Right cardiac atrium (tissue), 5 donors: ENCODE measurements around the gene CLEC3A. TPM values are rescaled to one million over a fixed set of nuclear protein-coding genes. Genes with fewer than 3 reads are reported as not detected.
"Not testable (repeated sequence)": the region's sequence is repeated elsewhere in the genome, so short reads cannot be mapped to it uniquely, and the experiment has no call there.

Experiments used
- ATAC-seq, 2 donors: fragments of 200-7000 bp; cut with Tn5 transposase; one replicate each; pipeline versions ENCODE4 v1.8.0 to v1.9.1; 2020; ENCODE audit warnings: moderate library complexity in 2 of 2, mild to moderate bottlenecking in 1 of 2
- DNase-seq, 3 donors: peaks; one replicate each; pipeline ENCODE4 v3.0.0-alpha.2; 2020
- H3K27ac ChIP-seq: one replicate; pipeline ENCODE4 v1.5.1; 2013; ENCODE audit warnings: mild to moderate bottlenecking, low read length, control low read depth, moderate library complexity
- H3K27me3 ChIP-seq: one replicate; pipeline ENCODE4 v1.6.1; 2013; ENCODE audit not compliant: control insufficient read depth, insufficient read depth
- H3K4me1 ChIP-seq: one replicate; pipeline ENCODE4 v1.6.1; 2013; ENCODE audit warnings: low read length; ENCODE audit not compliant: control insufficient read depth, insufficient read depth
- H3K4me3 ChIP-seq: one replicate; pipeline ENCODE4 v1.5.1; 2013; ENCODE audit warnings: low read length, control low read depth
- H3K9me3 ChIP-seq: one replicate; pipeline ENCODE4 v1.6.1; 2013; ENCODE audit warnings: low read length; ENCODE audit not compliant: control insufficient read depth
- WGBS: extraction: QIAGEN DNeasy Blood & Tissue Kit; methylation state at CpG from one replicate; pipeline ENCODE4 v1.1.7; 2013; 5-methylcytosine and 5-hydroxymethylcytosine counted together
- intact Hi-C, 4 donors: fragments of 100-400 bp; cut with DNase I; formaldehyde crosslinking; loops; one replicate each; pipeline versions ENCODE4 v1.11.0 to v1.14.0; 2022 to 2023
- polyA plus RNA-seq: library from polyadenylated mRNA; stranded (reverse); fragments of 200-250 nt; gene quantifications from one replicate; pipeline ENCODE4 v1.2.3, GENCODE V29; 2013
- total RNA-seq, 4 donors: library from RNA; stranded (reverse); fragmentation: NEBNext Ultra II Directional; extraction: Animal tissue kit (Norgen Biotek cat#: 25700); gene quantifications; one replicate each; pipeline ENCODE4 v1.2.1, GENCODE V29; 2021
- donor health status: healthy with polysubstance abuse.
- donor health status: DM: no; HTN: yes; CAD: no.
- donor health status: DM: no; HTN: no; CAD: no.
- donor health status: DM: no; HTN: yes; CAD: no; lungs with severe emphysema.
- donor health status: DM: yes; HTN: yes; CAD: no.

Gene CLEC3A
- total and polyA plus RNA-seq, 5 donors, result 0.16 TPM; not detected in 4

DNA sequence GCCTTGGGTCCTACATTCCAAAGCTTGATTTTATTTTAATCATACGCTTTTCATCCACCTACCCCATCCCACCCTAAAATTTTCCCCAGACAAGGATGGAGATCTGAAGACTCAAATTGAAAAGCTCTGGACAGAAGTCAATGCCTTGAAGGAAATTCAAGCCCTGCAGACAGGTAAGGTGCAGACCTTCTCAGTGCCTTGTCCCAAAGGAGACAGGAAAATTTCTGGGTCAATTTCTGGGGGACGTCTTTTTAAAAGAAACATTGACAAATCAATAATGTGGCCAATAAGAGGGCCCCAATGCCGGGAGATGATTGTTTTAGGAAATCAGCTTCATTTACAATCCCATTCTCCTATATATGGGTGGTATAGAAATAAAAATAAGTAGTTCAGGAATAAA lies 5.7 kb downstream of the CLEC3A start:
- H3K9me3 ChIP-seq, result no peaks in the 10 kb centered on the region
- no peak overlapping the region for H3K4me3 ChIP-seq
- DNase-seq (no peak), ATAC-seq (no peak)
- WGBS, result 48% methylated on average over 3 of the region's 3 CpGs
- no peak overlapping the region for H3K27ac ChIP-seq
- H3K27me3 ChIP-seq, result no peaks in the 10 kb centered on the region
- intact Hi-C loops, result no loop called here
- no peaks in the 10 kb centered on the region for H3K4me1 ChIP-seq

DNA sequence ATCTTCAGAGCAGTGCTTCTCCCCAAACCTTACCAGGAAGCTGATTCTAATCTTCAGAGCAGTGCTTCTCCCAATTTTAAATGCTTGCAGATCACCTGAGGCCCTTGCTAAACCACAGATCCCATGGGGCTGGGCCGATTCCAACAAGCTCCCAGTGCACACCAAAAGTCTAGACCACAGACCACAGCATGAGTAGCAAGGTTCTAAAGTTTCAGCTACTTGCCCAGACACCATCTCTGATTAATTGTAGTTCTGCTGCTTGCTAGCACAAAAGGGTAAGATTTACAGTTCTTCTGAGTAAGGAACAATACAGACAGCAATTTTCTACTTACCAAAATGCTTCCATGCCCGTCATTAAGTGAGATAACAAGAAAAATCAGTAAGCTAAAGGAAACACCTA lies 12.2 kb downstream of the CLEC3A start:
- intact Hi-C loops, result no loop called here
- DNase-seq (no peak), ATAC-seq (no peak)
- WGBS, result 56% methylated on average over 2 of the region's 2 CpGs
- no peak overlapping the region for H3K27ac ChIP-seq
- no peaks in the 10 kb centered on the region for H3K9me3 ChIP-seq
- H3K27me3 ChIP-seq, result no peaks in the 10 kb centered on the region
- H3K4me3 ChIP-seq, result no peak overlapping the region
- no peaks in the 10 kb centered on the region for H3K4me1 ChIP-seq

DNA sequence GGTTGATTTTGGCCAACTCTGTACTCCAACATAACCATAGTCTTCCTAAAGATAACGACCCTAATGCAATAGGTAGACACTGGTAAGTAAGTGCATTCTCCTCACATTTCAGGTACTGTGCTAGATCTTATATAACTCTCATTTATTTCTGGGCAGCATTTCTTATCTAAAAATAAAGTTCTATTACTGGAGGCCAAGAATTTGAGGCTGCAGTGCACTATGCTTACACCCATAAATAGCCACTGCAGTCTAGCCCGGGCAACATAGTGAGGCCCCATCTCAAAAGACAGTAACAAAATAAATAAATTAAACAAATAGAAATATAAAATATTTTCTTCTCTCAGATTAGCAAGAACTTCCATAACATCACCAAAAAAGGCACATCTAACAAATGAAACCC lies 12.7 kb downstream of the CLEC3A start:
- intact Hi-C loops, result no loop called here
- Histone ChIP-seq H3K4me1 (no peaks in the 10 kb centered on the region), H3K27me3 (no peaks in the 10 kb centered on the region), H3K9me3 (no peaks in the 10 kb centered on the region), H3K27ac (no peak overlapping the region), H3K4me3 (no peak overlapping the region)
- DNase-seq (no peak), ATAC-seq (peak in 1 of 2 donors; percentile 55)
- 43% methylated on average over 2 of the region's 2 CpGs for WGBS

DNA sequence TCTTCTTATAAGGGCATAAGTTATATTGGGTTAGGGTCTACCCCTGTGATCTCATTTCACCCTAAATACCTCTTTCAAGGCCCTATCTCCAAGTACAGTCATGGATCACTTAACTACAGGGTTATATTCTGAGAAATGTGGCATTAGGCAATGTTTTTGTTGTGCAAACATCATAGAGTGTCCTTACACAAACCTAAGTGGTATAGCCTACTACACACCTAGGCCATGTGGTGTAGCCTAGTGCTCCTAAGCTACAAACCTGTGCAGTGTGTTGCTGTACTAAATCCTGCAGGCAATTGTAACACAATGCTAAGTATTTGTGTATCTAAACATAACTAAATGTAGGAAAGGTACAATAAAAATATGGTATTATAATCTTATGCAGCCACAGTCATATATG lies 18.0 kb downstream of the CLEC3A start:
- H3K27me3 ChIP-seq, result no peaks in the 10 kb centered on the region
- H3K4me3 ChIP-seq, result no peak overlapping the region
- no peaks in the 10 kb centered on the region for H3K9me3 ChIP-seq
- DNase-seq, result no peak
- no peak for ATAC-seq
- H3K27ac ChIP-seq, result no peak overlapping the region
- no peaks in the 10 kb centered on the region for H3K4me1 ChIP-seq
- intact Hi-C loops, result no loop called here

DNA sequence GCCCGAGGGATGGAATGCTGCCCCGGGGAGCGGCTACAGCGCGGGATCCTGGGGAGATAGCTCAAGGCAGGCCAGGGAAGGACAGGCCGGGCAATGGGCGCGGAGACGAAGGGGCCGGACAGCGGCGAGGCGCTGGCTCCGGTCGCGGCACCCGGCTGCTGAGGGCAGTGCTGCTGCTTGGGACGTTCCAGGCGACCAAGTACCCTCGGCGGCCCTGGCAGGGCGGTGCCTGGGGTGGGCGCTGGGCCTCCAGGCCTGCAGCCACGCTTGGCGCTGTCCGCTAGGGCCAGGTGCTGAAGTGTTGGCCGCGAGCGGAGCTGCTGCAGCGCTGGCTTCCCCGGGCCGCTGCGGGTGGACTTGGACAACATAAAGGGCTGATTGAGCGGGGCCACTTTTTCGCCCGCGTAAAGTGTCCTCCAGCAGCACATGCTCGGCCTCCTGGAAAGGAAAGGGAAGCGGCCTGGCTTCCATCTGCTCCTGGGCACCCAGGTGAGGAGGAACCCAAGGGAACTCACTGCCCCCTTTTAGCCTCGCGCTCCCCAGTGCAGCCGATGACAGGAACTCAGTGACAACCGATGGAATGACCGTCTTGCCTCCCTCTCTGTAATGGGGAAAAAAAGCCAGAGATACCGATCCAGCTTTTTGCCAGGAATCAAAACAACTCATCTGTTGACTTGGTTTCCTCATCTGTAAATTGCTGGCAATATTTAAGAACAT lies 23.7 kb downstream of the CLEC3A start:
- Histone ChIP-seq H3K4me1 (no peaks in the 10 kb centered on the region), H3K4me3 (no peak overlapping the region), H3K9me3 (no peaks in the 10 kb centered on the region), H3K27me3 (no peaks in the 10 kb centered on the region), H3K27ac (no peak overlapping the region)
- intact Hi-C loops, result no loop called here
- 10% methylated on average over 45 of the region's 45 CpGs for WGBS
- ATAC-seq, result peak; percentile 91 to 93
- peak; percentile 63 to 90 (median 85) for DNase-seq

DNA sequence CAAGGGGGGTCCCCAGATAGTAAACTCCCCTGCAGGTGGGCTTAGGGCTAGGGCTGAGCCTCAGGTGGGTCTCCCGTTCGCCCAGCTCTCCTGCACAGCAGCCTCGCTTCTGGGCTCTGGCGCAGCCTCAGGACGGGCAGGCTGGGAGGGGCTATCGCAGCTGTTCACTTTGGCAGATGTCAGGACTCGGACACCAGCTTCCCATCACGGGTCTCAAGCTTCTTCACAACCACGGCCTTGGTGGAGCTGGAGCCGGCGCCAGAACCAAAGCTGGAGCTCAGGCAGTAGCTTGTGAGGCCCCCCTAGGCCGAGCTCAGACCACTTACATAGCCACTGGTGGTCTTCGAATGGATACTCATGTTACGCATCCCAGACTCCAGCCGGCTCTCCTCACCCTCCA lies 26.0 kb downstream of the CLEC3A start:
- H3K4me1 ChIP-seq, result no peaks in the 10 kb centered on the region
- H3K9me3 ChIP-seq, result no peaks in the 10 kb centered on the region
- no peaks in the 10 kb centered on the region for H3K27me3 ChIP-seq
- intact Hi-C loops, result no loop called here
- no peak overlapping the region for H3K4me3 ChIP-seq
- H3K27ac ChIP-seq, result no peak overlapping the region
- DNase-seq (no peak), ATAC-seq (no peak)
- 82% methylated on average over 15 of the region's 15 CpGs for WGBS

DNA sequence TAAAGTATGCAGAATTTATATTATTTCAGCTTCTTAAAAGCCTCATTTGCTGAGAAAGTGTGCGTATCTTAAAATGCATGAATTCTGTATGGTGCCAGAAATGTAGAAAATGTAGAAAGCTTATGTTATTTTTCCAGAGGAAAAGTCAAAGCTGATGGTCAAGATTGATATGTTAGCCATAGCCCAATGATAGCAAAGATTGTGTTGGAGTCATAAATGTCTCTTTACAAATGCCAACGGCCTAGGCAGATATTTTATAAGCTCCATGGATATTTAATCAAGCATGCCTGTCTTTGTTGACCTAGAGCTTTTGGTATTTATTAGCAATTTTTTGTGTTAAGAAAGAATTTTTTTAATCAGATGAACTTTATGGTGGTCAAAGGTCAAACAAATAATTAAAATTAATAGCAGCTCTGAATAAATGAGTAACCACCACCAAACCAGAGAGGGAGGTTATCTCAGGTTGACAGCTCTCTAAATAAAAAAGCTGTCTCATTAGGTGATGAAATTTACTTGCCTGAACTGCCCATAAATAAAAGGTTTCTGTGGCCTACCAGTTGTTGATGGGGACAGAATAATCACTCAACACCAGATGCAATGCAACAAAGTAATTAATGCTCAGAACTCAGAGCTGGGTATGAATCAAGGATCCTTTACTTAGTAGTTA lies 28.5 kb downstream of the CLEC3A start:
- 84% methylated on average over 2 of the region's 2 CpGs for WGBS

DNA sequence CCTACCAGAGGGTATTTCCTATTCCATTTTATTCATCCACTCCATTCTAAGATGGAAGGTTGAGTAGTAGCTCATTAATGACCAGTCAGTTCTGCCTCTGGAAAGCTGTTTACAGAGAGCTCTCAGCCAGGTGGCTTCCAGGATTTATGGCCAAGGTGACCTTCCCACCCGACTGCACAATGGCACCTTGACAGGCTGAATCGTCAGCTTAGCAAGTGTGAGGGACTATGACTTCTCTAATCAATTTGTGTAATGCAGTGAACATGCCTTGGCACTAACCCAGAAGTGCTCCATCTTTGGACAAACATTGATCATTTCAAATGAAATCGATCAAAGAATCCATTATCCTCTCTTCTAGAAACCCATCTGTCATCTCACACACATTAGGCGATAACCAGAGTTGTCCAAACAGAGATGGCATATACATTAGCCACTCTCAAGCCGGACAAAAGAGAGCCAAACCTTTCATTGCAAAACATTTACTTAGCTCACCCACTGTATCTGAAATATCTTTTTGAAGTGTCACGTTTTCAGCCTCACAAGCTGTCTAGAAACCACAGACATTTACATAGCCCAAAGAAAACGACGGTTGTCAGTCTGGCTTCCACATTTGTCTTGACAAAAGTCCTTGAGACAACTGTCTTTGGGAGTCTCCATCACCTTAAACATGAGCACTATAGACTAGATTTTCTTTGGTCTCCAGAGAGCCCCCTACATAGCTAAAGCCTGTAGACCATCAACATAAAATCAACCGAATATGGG lies 35.6 kb downstream of the CLEC3A start:
- Histone ChIP-seq H3K4me3 (no peak overlapping the region), H3K27me3 (no peaks in the 10 kb centered on the region), H3K4me1 (no peaks in the 10 kb centered on the region), H3K27ac (no peak overlapping the region), H3K9me3 (no peaks in the 10 kb centered on the region)
- DNase-seq (no peak), ATAC-seq (no peak)
- WGBS, result 72% methylated on average over 9 of the region's 9 CpGs
- intact Hi-C loops, result no loop called here

More for the DNA sequence above, 28.5 kb downstream of the CLEC3A start:
- Histone ChIP-seq H3K27ac (no peak overlapping the region), H3K4me1 (no peaks in the 10 kb centered on the region), H3K27me3 (no peaks in the 10 kb centered on the region), H3K9me3 (no peaks in the 10 kb centered on the region), H3K4me3 (no peak overlapping the region)
- intact Hi-C loops, result no loop called here
- DNase-seq, result no peak
- ATAC-seq, result no peak

DNA sequence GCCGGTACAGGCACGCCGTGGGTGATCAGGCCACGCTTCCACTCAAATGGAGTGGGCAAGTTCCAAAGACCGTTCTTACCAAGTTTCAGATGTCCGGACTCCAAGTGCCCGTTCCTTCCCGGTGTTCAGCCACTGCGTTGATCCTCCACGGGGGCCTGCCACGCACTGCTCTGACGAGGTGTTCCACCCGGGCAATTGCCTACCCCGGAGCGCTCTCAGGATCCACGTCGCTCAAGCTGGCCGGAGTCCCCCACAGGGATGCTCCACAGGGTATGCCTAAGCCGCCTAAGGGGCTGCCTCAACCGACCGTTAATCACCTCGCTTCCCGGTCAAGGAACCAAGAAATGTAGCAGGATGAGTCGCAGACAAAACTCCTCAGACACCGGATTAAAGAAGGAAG lies 37.5 kb downstream of the CLEC3A start:
- H3K4me1 ChIP-seq, result not testable (repeated sequence)
- WGBS, result 79% methylated on average over 25 of the region's 25 CpGs

DNA sequence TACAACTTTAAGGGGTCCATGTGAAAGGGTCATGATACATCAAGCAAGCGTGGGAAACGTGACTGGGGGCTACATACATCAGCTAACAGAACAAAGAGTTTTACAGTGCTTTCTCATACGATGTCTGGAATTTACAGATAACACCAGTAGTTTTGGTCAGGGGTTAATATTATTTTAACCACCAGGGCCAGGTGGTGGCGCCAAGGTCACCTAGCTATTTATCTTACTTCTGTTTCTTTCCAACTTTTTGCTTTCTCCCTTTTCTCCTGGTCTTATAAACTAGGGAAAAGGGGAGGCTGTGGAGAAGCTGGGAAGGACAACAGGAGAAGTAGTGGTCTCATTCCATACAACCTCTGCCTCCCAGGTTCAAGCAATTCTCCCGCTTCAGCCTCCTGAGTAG lies 37.9 kb downstream of the CLEC3A start:
- ATAC-seq, result no peak
- 33% methylated on average over 5 of the region's 5 CpGs for WGBS
- Histone ChIP-seq H3K27me3 (no peaks in the 10 kb centered on the region), H3K27ac (no peak overlapping the region), H3K4me3 (no peak overlapping the region), H3K4me1 (no peaks in the 10 kb centered on the region), H3K9me3 (no peaks in the 10 kb centered on the region)
- DNase-seq, result no peak
- intact Hi-C loops, result no loop called here

More for the DNA sequence above, 37.5 kb downstream of the CLEC3A start:
- DNase-seq, H3K9me3 ChIP-seq, H3K27ac ChIP-seq, ATAC-seq, H3K4me3 ChIP-seq, intact Hi-C loops, H3K27me3 ChIP-seq: not testable (repeated sequence)

DNA sequence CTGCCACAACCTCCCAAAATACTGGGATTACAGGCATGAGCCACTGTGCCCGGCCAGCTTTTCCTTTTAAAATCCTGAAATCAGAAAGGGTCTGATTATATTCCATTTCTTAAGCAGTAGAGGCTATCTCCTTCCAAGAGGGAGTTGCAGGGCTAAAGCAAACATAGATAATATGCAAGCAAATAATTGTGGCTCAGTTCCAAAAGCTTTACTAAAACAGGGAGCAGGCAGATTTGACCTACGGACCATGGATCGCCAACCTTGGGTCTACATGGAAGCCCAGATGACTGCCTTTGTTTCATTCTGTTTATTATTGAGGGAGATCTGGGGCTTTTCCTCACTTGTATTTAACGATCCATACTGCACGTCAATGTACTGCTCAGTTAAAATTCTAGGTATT lies 38.5 kb downstream of the CLEC3A start:
- Histone ChIP-seq H3K9me3 (no peaks in the 10 kb centered on the region), H3K27me3 (no peaks in the 10 kb centered on the region), H3K4me3 (no peak overlapping the region), H3K27ac (no peak overlapping the region), H3K4me1 (no peaks in the 10 kb centered on the region)
- DNase-seq (no peak), ATAC-seq (no peak)
- intact Hi-C loops, result no loop called here
- WGBS, result 62% methylated on average over 5 of the region's 5 CpGs
